Left ventricle myocardium superior (tissue), 1 donor: Measurements from ENCODE around the gene MPHOSPH10. TPM values are rescaled to one million over a fixed set of nuclear protein-coding genes. Genes with fewer than 3 reads are reported as not detected.
"Not testable (repeated sequence)": the region's sequence is repeated elsewhere in the genome, so short reads cannot be mapped to it uniquely, and the experiment has no call there.

Experiments
- ATAC-seq: fragments of 200-7000 bp; cut with Tn5 transposase; one replicate; pipeline ENCODE4 v1.9.1; 2020; ENCODE audit warnings: mild to moderate bottlenecking, moderate library complexity
- DNase-seq: peaks from one replicate; pipeline ENCODE4 v3.0.0-alpha.2; 2020
- intact Hi-C: fragments of 100-400 bp; cut with micrococcal nuclease; formaldehyde crosslinking; loops from one replicate; pipeline ENCODE4 v1.11.0; 2022
- total RNA-seq: library from RNA; stranded (reverse); fragmentation: NEBNext Ultra II Directional; extraction: Animal tissue kit (Norgen Biotek cat#: 25700); gene quantifications from one replicate; pipeline ENCODE4 v1.2.1, GENCODE V29; 2021
- donor health status: DM: no; HTN: yes; CAD: no; lungs with severe emphysema.

The MPHOSPH10 gene
- total RNA-seq, 1 donor from 2014 or later = 18.2 TPM

- no peak for DNase-seq
- no peak for ATAC-seq
- intact Hi-C loops = no loop called here
Observed at GRCh38 chr2:71154798-71155197, 24.4 kb downstream of the MPHOSPH10 start.

DNA sequence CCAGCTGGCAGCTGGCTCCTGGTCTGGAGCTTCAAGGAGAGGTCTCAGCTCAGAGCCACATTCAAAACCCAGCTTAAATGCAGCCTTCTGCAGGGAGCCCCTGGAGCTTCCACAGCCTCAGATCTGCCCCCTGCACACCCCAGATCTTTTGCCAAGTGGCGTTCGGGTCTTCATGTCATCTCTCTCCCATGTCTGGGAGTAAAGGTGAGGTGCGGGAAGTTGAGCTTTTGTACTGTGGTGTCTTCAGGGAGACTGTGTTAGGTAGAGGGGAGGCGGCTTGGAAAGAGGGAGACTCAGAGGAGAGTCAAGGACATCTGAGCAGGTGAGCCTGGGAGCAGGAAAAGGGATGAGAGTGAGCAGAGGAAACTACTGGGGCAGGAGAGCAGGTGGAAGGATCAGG, 25.4 kb downstream of the MPHOSPH10 start:
- intact Hi-C loops = no loop called here
- DNase-seq = no peak
- no peak for ATAC-seq

- ATAC-seq (no peak), DNase-seq (no peak)
- intact Hi-C loops = no loop called here
Observed at GRCh38 chr2:71156573-71156972, 26.1 kb downstream of the MPHOSPH10 start.

- ATAC-seq (peak; percentile 87), DNase-seq (peak; percentile 56)
- intact Hi-C loops = no loop called here
Observed at GRCh38 chr2:71157124-71157793, 26.8 kb downstream of the MPHOSPH10 start.

GRCh38 chr2:71166812-71167211, 36.4 kb downstream of the MPHOSPH10 start:
- DNase-seq (no peak), ATAC-seq (no peak)
- intact Hi-C loops = no loop called here

- intact Hi-C loops = no loop called here
- DNase-seq (no peak), ATAC-seq (no peak)
Observed at GRCh38 chr2:71173096-71173495, 42.7 kb downstream of the MPHOSPH10 start.

GRCh38 chr2:71174207-71174606, 43.8 kb downstream of the MPHOSPH10 start:
- intact Hi-C loops = no loop called here
- no peak for ATAC-seq
- DNase-seq = no peak

DNA sequence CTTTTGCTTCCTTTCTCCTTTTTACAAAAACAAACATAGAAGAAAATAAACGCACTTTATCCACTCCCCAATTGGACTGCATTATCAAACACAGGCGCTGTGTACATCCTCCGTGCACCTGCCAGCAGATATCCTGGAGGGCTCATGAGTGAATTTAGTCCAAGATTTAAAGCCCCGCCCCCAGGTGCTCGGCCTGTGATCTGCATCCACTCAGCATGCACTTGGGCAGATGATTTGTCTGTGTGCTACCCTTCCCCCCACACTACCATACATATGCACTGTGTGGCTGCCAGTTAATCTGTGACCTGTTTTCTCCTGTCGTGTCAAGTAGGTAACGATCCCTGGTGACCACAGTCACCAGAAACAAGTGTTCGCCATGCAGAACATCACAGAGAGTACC, 48.4 kb downstream of the MPHOSPH10 start:
- ATAC-seq = peak; percentile 23
- intact Hi-C loops, DNase-seq: not testable (repeated sequence)

- intact Hi-C loops = no loop called here
- DNase-seq = no peak
- ATAC-seq = no peak
Observed at GRCh38 chr2:71181316-71181715, 50.9 kb downstream of the MPHOSPH10 start.

- intact Hi-C loops, DNase-seq, ATAC-seq: not testable (repeated sequence)
Observed at GRCh38 chr2:71183306-71184115, 53.1 kb downstream of the MPHOSPH10 start.

GRCh38 chr2:71186973-71187372, 56.5 kb downstream of the MPHOSPH10 start:
- DNase-seq = no peak
- intact Hi-C loops = no loop called here
- ATAC-seq = no peak

GRCh38 chr2:71187589-71187988, 57.2 kb downstream of the MPHOSPH10 start:
- ATAC-seq (no peak), DNase-seq (no peak)
- intact Hi-C loops = no loop called here

GRCh38 chr2:71190656-71191569, 60.5 kb downstream of the MPHOSPH10 start:
- peak; percentile 76 for ATAC-seq
- intact Hi-C loops = no loop called here
- DNase-seq = no peak

GRCh38 chr2:71191570-71191943, 61.1 kb downstream of the MPHOSPH10 start:
- peak; percentile 43 for ATAC-seq
- no peak for DNase-seq
- intact Hi-C loops = no loop called here

Other genes with a start within 250 kb of the MPHOSPH10 start
- not detected for gene VAX2, start 230.1 kb upstream of the MPHOSPH10 start, total RNA-seq
- gene ATP6V1B1, start 194.7 kb upstream of the MPHOSPH10 start, total RNA-seq = not detected
- 0.92 TPM for gene ANKRD53, start 152.0 kb upstream of the MPHOSPH10 start, total RNA-seq
- 50.4 TPM for gene TEX261, start 135.8 kb upstream of the MPHOSPH10 start, total RNA-seq
- gene NAGK, start 62.0 kb upstream of the MPHOSPH10 start, total RNA-seq = 47.8 TPM
- gene MCEE, start 405 bp upstream of the MPHOSPH10 start, total RNA-seq = 41.6 TPM
- gene PAIP2B, start 96.5 kb downstream of the MPHOSPH10 start, total RNA-seq = 78.1 TPM
- 96.2 TPM for gene ZNF638, start 201.1 kb downstream of the MPHOSPH10 start, total RNA-seq